Sigmoid colon (tissue), 4 donors: ENCODE measurements around the gene COBL.

Experiments used
- CTCF ChIP-seq, 4 experiments: fragments of 450-650 bp in 3 of 4; fragments of 200-600 bp in 1 of 4; IDR thresholded peaks; one replicate each; pipeline ENCODE4 v1.5.1; 2016 to 2019; ENCODE audit warnings: antibody characterized with exemption in 4 of 4, mild to moderate bottlenecking in 3 of 4, moderate library complexity in 2 of 4
- POLR2AphosphoS5 ChIP-seq, 4 donors: sonication (generic); formaldehyde crosslinking; IDR thresholded peaks; one replicate each; pipeline ENCODE4 v1.6.1; 2017; ENCODE audit warnings: antibody characterized with exemption in 4 of 4

- TF ChIP-seq CTCF (IDR thresholded peaks at IDR 0.05) (no peak), POLR2AphosphoS5 (IDR thresholded peaks at IDR 0.05) (no peak)
Measured at GRCh38 chr7:51249187-51249945, 67.2 kb downstream of the COBL start.
